Activated CD4-positive, CD25-positive, alpha-beta regulatory T cell treated with anti-CD3 and anti-CD28 coated beads, Interleukin-2, amount 50 U/mL, for 16 hours (primary cell): ENCODE measurements around the gene FAM89A.
"Not testable (repeated sequence)": the region's sequence is repeated elsewhere in the genome, so short reads cannot be mapped to it uniquely, and the experiment has no call there.

Experiments used
- DNase-seq: peaks from one replicate; pipeline ENCODE4 v3.0.0-alpha.2; 2020; ENCODE audit warnings: low read depth, low spot score

Gene FAM89A

DNA sequence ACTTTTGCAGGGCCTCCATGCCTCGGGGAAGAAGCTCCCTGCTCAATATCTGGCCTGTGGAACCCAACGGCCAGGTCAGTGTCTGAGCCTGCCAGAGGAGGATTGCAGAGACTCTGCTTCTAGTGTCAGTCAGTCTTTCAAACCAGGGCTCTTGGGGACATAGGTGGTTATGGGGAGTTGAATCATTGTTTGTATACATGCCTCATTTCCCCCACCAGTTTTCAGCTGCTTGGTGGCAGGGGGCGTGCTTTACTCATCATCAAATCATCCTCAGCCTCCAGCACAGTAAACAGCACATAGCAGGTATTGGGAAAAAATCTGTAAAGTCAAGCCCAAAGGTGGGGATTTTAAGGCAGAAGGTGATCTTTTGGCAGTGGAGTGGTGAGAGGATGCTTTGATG lies 17.4 kb upstream of the FAM89A start:
- no peak for DNase-seq

DNA sequence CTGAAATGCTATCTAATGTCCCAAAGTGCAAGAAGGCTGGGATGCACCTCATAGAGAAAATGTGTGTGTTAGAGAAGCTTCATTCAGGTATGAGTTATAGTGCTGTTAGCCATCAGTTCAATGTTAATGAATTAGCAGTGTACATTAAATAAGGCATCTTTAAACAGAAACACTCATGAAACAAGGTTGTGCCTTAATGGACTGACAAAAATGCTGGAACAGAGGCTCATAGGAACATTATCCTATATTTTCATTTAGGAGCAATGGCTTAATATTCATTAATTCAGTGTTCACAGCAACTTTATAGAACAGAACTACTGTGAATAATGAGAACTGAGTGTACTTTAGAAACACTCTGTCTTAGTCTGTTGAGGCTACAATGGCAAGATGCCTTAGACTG lies 15.2 kb upstream of the FAM89A start:
- no peak for DNase-seq

GRCh38 chr1:231053493-231054162 lies 13.6 kb upstream of the FAM89A start:
- no peak for DNase-seq

DNA sequence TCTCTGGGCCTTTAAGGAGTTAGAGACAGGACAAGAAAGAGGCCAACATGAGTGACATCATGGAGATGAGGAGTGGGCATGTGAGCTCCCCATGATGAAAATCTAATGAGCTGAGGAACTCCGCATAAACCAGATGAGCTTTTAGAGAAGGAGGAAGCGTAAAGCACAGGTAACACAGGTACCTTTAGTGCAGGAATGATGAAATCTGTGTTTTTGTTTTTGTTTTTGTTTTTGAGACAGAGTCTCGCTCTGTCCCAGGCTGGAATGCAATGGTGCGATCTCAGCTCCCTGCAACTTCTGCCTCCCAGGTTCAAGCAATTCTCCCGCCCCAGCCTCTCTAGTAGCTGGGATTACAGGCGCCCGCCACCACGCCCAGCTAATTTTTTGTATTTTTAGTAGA lies 12.7 kb upstream of the FAM89A start:
- no peak for DNase-seq

DNA sequence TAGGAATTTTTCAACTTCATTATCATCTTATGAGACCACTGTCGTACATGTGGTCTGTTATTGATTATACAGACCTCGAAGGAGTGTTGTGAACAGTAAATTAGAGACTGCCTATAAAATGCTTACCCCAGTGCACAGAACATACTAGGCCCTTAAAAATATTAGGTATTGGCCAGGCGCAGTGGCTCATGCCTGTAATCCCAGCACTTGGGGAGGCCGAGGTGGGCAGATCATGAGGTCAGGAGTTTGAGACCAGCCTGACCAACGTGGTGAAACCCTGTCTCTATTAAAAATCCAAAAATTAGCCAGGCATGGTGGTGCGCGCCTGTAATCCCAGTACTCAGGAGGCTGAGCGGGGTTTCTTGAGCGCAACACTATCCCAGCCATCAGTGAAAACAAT lies 10.9 kb upstream of the FAM89A start:
- DNase-seq: not testable (repeated sequence)

DNA sequence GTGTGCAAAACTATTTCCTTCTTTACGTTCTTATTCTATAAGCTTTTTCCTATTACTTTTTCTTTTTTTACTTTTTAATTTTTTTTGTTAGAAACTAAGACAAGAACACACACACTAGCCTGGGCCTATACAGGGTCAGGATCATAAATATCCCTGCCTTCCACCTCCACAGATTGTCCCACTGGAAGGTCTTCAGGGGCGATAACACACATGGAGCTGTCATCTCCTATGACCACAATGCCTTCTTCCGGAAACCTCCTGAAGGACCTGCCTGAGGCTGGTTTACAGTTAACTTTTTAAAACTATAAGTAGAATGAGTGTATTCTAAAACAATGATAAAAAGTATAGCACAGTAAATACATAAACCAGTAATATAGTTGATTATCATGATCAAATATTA lies 10.3 kb upstream of the FAM89A start:
- no peak for DNase-seq

DNA sequence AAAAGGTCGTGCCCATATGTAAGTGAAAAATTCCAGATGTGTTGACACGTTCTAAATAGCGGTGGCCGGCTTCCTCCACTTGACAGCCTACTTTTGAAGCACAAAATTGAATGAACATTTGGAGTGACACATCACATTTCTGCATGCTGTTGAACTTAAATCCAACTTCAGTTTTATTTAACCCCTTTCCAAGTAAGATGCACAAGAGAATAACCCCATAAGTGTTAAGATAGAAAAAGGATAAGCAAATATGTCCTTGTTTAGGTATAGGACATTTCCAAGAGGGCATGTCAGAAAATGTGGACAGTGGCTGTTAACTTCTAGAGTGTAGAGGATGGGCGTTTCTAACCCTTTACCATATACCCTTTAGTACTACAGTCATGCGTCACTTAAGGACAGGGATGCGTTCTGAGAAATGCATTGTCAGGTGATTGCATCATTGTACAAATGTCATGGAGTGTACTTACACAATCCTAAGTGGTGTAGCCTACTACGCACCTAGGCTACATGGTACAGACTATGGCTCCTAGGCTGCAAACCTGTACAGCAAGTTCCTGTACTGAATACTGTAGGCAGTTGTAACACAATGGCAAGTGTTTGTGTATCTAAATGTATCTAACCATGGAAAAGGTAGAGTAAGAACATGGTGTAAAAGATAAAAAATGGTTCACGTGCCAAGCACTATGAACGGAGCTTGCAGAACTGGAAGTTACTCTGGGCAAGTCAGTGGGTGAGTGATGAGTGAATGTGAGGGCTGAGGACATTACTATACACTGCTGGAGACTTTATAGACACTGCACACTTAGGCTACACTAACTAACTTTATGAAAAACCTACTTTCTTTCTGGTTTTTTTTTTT lies 9.3 kb upstream of the FAM89A start:
- no peak for DNase-seq

DNA sequence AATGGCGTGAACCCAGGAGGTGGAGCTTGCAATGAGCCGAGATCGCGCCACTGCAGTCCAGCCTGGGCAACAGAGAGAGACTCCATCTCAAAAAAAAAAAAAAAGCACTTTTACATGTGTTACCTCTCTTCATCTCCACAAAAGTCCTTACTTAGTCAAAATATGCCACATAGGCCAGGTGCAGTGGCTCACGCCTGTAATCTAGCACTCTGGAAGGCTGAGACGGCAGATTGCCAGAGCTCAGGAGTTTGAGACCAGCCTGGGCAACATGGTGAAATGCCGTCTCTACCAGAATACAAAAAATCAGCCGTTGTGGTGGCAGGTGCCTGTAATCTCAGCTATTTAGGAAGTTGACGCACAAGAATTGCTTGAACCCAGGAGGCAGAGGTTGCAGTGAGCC lies 8.4 kb upstream of the FAM89A start:
- DNase-seq: not testable (repeated sequence)

DNA sequence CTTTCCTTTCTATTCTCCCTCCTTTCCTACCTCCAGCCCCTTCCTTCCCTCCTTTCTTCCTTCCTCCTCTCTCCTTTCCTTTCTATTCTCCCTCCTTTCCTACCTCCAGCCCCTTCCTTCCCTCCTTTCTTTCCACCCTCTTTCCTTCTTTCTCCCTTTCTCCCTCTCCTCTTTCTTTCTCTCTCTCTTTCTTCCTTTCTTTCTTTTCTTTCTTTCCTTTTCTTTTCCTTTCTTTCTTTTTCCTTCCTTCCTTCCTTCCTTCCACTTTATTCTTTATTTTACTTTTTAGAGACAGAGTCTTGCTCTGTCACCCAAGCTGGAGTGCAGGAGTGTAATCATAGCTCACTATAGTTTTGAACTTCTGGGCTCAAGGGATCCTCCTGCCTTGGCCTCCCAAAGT lies 7.5 kb upstream of the FAM89A start:
- DNase-seq: not testable (repeated sequence)

GRCh38 chr1:231046730-231047395 lies 6.8 kb upstream of the FAM89A start:
- no peak for DNase-seq

DNA sequence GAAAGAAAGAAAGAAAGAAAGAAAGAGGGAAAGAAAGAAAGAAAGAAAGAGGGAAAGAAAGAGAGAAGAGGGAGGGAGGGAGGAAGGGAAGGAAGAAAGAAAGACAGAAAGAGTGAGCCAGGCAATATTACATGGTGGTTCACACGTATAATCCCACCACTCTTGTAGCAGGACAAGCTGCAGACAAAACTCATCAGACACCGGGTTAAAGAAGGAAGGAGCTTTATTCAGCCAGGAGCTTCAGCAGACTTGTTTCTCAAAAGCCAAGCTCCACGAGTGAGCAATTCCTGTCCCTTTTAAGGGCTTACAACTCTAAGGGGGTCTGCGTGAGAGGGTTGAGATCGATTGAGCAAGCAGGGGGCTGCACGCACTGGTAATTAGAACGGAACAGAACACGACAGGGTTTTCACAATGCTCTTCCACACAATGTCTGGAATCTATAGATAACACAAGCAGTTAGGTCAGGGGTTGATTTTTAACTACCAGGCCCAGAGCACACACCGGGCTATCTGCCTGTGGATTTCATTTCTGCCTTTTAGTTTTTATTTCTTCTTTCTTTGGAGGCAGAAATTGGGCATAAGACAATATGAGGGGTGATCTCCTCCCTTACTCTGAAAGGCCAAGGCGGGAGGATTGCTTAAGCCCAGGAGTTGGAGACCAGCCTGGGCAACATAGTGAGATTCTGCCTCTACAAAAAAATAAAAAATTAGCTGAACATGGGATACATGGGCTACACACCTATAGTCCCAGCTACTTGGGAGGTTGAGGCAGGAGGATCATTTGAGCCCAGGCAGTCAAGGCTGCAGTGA lies 6.1 kb upstream of the FAM89A start:
- DNase-seq: not testable (repeated sequence)

DNA sequence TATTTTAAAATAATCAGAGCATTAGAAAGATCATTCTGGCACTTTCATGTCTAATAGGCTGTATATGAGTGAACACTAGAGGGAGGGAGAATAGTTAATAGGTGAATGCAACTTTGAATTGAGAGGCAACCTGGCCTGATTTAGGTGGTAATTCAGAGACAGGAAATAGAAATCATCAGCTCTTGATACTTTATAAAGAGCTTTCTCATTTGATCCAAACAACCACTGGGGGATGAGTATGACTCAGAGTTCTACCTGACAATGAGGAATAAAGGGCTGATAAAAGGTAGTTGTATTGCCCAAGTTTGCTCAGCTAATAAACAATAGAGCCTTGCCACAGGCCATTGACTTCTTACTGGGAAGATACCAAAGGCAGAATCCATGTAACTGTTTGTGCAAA lies 5.2 kb upstream of the FAM89A start:
- DNase-seq: no peak

- no peak for DNase-seq
Observed at GRCh38 chr1:231044588-231044987, 4.5 kb upstream of the FAM89A start.

- no peak for DNase-seq
Observed at GRCh38 chr1:231041719-231042261, 1.7 kb upstream of the FAM89A start.

GRCh38 chr1:231040800-231041718 lies 1.0 kb upstream of the FAM89A start:
- DNase-seq: no peak

DNA sequence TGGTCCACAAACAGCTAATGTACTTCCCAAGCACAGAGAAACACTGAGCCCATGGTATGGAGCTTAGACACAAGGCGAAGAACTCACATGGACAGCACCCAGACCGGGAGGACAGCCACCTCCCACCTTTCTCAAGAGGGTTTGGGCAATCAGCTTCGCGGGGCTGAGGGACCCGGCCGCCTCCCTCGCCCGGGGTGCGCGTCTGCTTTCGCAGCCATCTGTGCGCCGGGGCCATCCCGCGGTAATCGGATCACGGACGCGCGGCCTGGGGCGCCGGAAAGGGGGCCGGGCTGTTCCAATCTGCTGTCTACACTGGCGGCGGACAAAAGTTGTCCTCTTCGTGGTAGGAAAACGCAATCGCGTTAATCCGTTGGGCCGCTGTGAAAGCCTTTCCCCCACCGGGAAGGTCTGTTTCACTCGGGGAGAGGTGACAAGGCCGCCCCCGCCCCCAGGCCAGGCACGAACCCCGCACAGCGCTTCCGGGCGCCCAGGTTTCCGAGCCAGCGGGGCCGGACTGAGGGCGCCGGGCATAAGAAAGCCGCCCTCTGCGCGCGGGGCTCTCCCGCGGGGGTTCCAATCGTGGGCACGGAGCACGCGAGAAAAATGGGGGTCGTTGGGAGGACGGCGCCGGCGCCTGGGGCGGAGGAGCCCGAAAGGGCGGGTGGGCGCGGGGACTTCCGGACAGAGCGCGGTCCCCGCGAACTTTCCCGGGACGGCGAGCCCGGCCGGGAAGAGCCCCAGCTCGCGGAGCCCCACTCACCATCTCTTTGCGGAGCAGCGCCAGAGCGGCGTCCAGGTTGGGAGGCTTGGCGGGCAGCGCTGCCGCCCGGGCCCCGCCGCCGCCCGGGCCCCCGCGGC lies 664 bp downstream of the FAM89A start:
- no peak for DNase-seq

GRCh38 chr1:231037585-231038517 lies 2.2 kb downstream of the FAM89A start:
- no peak for DNase-seq

GRCh38 chr1:231036416-231036815 lies 3.6 kb downstream of the FAM89A start:
- DNase-seq: no peak
